ENCODE results near the gene SYNGR3.
"Not testable (repeated sequence)": the region's sequence is repeated elsewhere in the genome, so short reads cannot be mapped to it uniquely, and the experiment has no call there.

DNA sequence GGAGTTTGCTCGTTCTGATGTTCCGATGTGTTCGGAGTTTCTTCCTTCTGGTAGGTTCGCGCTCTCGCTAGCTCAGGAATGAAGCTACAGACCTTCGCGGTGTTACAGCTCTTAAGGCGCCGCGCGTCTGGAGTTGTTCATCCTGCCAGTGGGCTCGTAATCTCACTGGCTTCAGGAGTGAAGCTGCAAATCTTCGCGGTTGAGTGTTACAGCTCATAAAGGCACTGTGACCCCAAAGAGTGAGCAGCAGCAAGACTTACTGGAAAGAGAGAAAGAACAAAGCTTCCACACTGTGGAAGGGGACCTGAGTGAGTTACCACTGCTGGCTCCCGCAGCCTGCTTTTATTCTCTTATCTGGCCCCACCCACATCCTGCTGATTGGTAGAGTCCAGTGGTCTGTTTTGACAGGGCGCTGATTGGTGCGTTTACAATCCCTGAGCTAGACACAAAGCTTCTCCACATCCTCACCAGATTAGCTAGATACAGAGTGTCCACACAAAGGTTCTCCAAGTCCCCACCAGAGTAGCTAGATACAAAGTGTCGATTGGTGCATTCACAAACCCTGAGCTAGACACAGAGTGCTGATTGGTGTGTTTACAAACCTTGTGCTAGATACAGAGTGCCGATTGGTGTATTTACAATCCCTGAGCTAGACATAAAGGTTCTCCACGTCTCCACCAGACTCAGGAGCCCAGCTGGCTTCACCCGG lies 32.2 kb upstream of the SYNGR3 start:
- TF ChIP-seq, protein P1, sequence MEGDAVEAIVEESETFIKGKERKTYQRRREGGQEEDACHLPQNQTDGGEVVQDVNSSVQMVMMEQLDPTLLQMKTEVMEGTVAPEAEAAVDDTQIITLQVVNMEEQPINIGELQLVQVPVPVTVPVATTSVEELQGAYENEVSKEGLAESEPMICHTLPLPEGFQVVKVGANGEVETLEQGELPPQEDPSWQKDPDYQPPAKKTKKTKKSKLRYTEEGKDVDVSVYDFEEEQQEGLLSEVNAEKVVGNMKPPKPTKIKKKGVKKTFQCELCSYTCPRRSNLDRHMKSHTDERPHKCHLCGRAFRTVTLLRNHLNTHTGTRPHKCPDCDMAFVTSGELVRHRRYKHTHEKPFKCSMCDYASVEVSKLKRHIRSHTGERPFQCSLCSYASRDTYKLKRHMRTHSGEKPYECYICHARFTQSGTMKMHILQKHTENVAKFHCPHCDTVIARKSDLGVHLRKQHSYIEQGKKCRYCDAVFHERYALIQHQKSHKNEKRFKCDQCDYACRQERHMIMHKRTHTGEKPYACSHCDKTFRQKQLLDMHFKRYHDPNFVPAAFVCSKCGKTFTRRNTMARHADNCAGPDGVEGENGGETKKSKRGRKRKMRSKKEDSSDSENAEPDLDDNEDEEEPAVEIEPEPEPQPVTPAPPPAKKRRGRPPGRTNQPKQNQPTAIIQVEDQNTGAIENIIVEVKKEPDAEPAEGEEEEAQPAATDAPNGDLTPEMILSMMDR (conservative IDR thresholded peaks at IDR 0.05 in 1 of 2, IDR thresholded peaks at IDR 0.05 in 1 of 2; ENCODE audit: extremely low read depth in 1 of 2, insufficient read depth in 1 of 2, low read depth in 1 of 2, low read length in 2 of 2): not testable (repeated sequence)
- TF ChIP-seq EZH2 (IDR thresholded peaks at IDR 0.05; ENCODE audit: borderline replicate concordance, low read length): not testable (repeated sequence)
